ENCODE data around the gene GOLGA6C.
"Not testable (repeated sequence)": the region's sequence is repeated elsewhere in the genome, so short reads cannot be mapped to it uniquely, and the experiment has no call there.

GOLGA6C gene

GRCh38 chr15:75298541-75299310 is 40.6 kb downstream of the GOLGA6C start:
- peaks cover 15% of the 10 kb centered on the region for H3K27me3 Mint-ChIP-seq
- peak; percentile 94 for ATAC-seq (replicated peaks; ENCODE audit: extremely low read depth, poor library complexity, severe bottlenecking)
- not testable (repeated sequence) for H3K4me1 Mint-ChIP-seq; H3K36me3 Mint-ChIP-seq (ENCODE audit: insufficient read depth); H3K9me3 Mint-ChIP-seq; H3K4me3 Mint-ChIP-seq; H3K27ac Mint-ChIP-seq (ENCODE audit: low read depth); DNase-seq (ENCODE audit: low spot score in 2 of 2)

- not testable (repeated sequence) for H3K36me3 Mint-ChIP-seq (ENCODE audit: insufficient read depth); H3K4me1 Mint-ChIP-seq; H3K9me3 Mint-ChIP-seq; H3K4me3 Mint-ChIP-seq; H3K27ac Mint-ChIP-seq (ENCODE audit: low read depth)
- ATAC-seq (replicated peaks; ENCODE audit: extremely low read depth, poor library complexity, severe bottlenecking), result peak; percentile 86
- peaks cover 21% of the 10 kb centered on the region for H3K27me3 Mint-ChIP-seq
- peak; percentile 35 to 47 for DNase-seq (ENCODE audit: low spot score in 2 of 2)
Measured at GRCh38 chr15:75299311-75299688, 41.2 kb downstream of the GOLGA6C start.

- H3K4me3 Mint-ChIP-seq; H3K4me1 Mint-ChIP-seq; H3K27ac Mint-ChIP-seq (ENCODE audit: low read depth); H3K9me3 Mint-ChIP-seq; ATAC-seq (replicated peaks; ENCODE audit: extremely low read depth, poor library complexity, severe bottlenecking); H3K36me3 Mint-ChIP-seq (ENCODE audit: insufficient read depth); DNase-seq (ENCODE audit: low spot score in 2 of 2): not testable (repeated sequence)
- peaks cover 28% of the 10 kb centered on the region for H3K27me3 Mint-ChIP-seq
Measured at GRCh38 chr15:75300026-75300425, 41.9 kb downstream of the GOLGA6C start.

- H3K4me1 Mint-ChIP-seq, result no peaks in the 10 kb centered on the region
- DNase-seq (ENCODE audit: low spot score in 2 of 2) (no peak), ATAC-seq (replicated peaks; ENCODE audit: extremely low read depth, poor library complexity, severe bottlenecking) (no peak)
- no peak overlapping the region for H3K4me3 Mint-ChIP-seq
- H3K9me3 Mint-ChIP-seq, result no peaks in the 10 kb centered on the region
- H3K27ac Mint-ChIP-seq (ENCODE audit: low read depth), result no peak overlapping the region
- H3K27me3 Mint-ChIP-seq, result peaks cover 51% of the 10 kb centered on the region
- H3K36me3 Mint-ChIP-seq (ENCODE audit: insufficient read depth), result no peaks in the 10 kb centered on the region
Measured at GRCh38 chr15:75302318-75302717, 44.2 kb downstream of the GOLGA6C start.

GRCh38 chr15:75302753-75303152 is 44.6 kb downstream of the GOLGA6C start:
- peaks cover 56% of the 10 kb centered on the region for H3K27me3 Mint-ChIP-seq
- not testable (repeated sequence) for ATAC-seq (replicated peaks; ENCODE audit: extremely low read depth, poor library complexity, severe bottlenecking); DNase-seq (ENCODE audit: low spot score in 2 of 2); H3K9me3 Mint-ChIP-seq; H3K36me3 Mint-ChIP-seq (ENCODE audit: insufficient read depth); H3K4me3 Mint-ChIP-seq; H3K27ac Mint-ChIP-seq (ENCODE audit: low read depth); H3K4me1 Mint-ChIP-seq

- Mint-ChIP-seq H3K4me3 (no peak overlapping the region), H3K27ac (ENCODE audit: low read depth) (no peak overlapping the region), H3K9me3 (no peaks in the 10 kb centered on the region), H3K27me3 (peaks cover 66% of the 10 kb centered on the region), H3K36me3 (ENCODE audit: insufficient read depth) (no peaks in the 10 kb centered on the region), H3K4me1 (no peaks in the 10 kb centered on the region)
- DNase-seq (ENCODE audit: low spot score in 2 of 2) (no peak), ATAC-seq (replicated peaks; ENCODE audit: extremely low read depth, poor library complexity, severe bottlenecking) (no peak)
Measured at GRCh38 chr15:75306188-75306587, 48.1 kb downstream of the GOLGA6C start.

- Mint-ChIP-seq H3K27ac (ENCODE audit: low read depth) (no peak overlapping the region), H3K4me3 (no peak overlapping the region), H3K36me3 (ENCODE audit: insufficient read depth) (no peaks in the 10 kb centered on the region), H3K9me3 (no peaks in the 10 kb centered on the region), H3K27me3 (peaks cover 66% of the 10 kb centered on the region), H3K4me1 (peaks cover 7% of the 10 kb centered on the region)
- no peak for DNase-seq (ENCODE audit: low spot score in 2 of 2)
- ATAC-seq (replicated peaks; ENCODE audit: extremely low read depth, poor library complexity, severe bottlenecking), result no peak
Measured at GRCh38 chr15:75307778-75308390, 49.8 kb downstream of the GOLGA6C start.

- no peak for ATAC-seq (replicated peaks; ENCODE audit: extremely low read depth, poor library complexity, severe bottlenecking)
- no peak for DNase-seq (ENCODE audit: low spot score in 2 of 2)
- H3K27me3 Mint-ChIP-seq, result peaks cover 51% of the 10 kb centered on the region
- no peak overlapping the region for H3K27ac Mint-ChIP-seq (ENCODE audit: low read depth)
- no peak overlapping the region for H3K4me3 Mint-ChIP-seq
- no peaks in the 10 kb centered on the region for H3K36me3 Mint-ChIP-seq (ENCODE audit: insufficient read depth)
- H3K9me3 Mint-ChIP-seq, result no peaks in the 10 kb centered on the region
- peaks cover 7% of the 10 kb centered on the region for H3K4me1 Mint-ChIP-seq
Measured at GRCh38 chr15:75309711-75310110, 51.6 kb downstream of the GOLGA6C start.

GRCh38 chr15:75312548-75312947 is 54.4 kb downstream of the GOLGA6C start:
- H3K4me3 Mint-ChIP-seq; H3K36me3 Mint-ChIP-seq (ENCODE audit: insufficient read depth); ATAC-seq (replicated peaks; ENCODE audit: extremely low read depth, poor library complexity, severe bottlenecking); H3K27ac Mint-ChIP-seq (ENCODE audit: low read depth); H3K9me3 Mint-ChIP-seq; DNase-seq (ENCODE audit: low spot score in 2 of 2); H3K4me1 Mint-ChIP-seq: not testable (repeated sequence)
- H3K27me3 Mint-ChIP-seq, result peaks cover 23% of the 10 kb centered on the region

- Mint-ChIP-seq H3K9me3 (no peaks in the 10 kb centered on the region), H3K27ac (ENCODE audit: low read depth) (no peak overlapping the region), H3K4me3 (no peak overlapping the region), H3K27me3 (peaks cover 16% of the 10 kb centered on the region), H3K4me1 (peaks cover 7% of the 10 kb centered on the region), H3K36me3 (ENCODE audit: insufficient read depth) (no peaks in the 10 kb centered on the region)
- no peak for ATAC-seq (replicated peaks; ENCODE audit: extremely low read depth, poor library complexity, severe bottlenecking)
- DNase-seq (ENCODE audit: low spot score in 2 of 2), result no peak
Measured at GRCh38 chr15:75313116-75313845, 55.1 kb downstream of the GOLGA6C start.

- Mint-ChIP-seq H3K27ac (ENCODE audit: low read depth) (peak overlapping the region; percentile 72), H3K27me3 (peaks cover 1% of the 10 kb centered on the region), H3K4me3 (no peak overlapping the region), H3K36me3 (ENCODE audit: insufficient read depth) (no peaks in the 10 kb centered on the region), H3K9me3 (no peaks in the 10 kb centered on the region), H3K4me1 (peaks cover 7% of the 10 kb centered on the region)
- ATAC-seq (replicated peaks; ENCODE audit: extremely low read depth, poor library complexity, severe bottlenecking), result no peak
- no peak for DNase-seq (ENCODE audit: low spot score in 2 of 2)
Measured at GRCh38 chr15:75314552-75315290, 56.6 kb downstream of the GOLGA6C start.

- H3K4me3 Mint-ChIP-seq, H3K4me1 Mint-ChIP-seq: not testable (repeated sequence)
Measured at GRCh38 chr15:75319231-75319897, 61.2 kb downstream of the GOLGA6C start.

More at GRCh38 chr15:75319231-75319897, 61.2 kb downstream of the GOLGA6C start:
- not testable (repeated sequence) for H3K36me3 Mint-ChIP-seq (ENCODE audit: insufficient read depth); H3K27ac Mint-ChIP-seq (ENCODE audit: low read depth); ATAC-seq (replicated peaks; ENCODE audit: extremely low read depth, poor library complexity, severe bottlenecking); DNase-seq (ENCODE audit: low spot score in 2 of 2); H3K27me3 Mint-ChIP-seq; H3K9me3 Mint-ChIP-seq

Measured in central memory CD8-positive, alpha-beta T cell (primary cell).